Measurements from ENCODE around the gene XPO4.

XPO4 gene

GRCh38 chr13:20848944-20849343 lies 53.6 kb downstream of the XPO4 start:
- Histone ChIP-seq H3K9me3 (ENCODE audit: insufficient read depth, low read depth, low read length) (no peaks in the 10 kb centered on the region), H3K27ac (ENCODE audit: low read length) (no peak overlapping the region), H3K36me3 (ENCODE audit: insufficient read depth, low read depth, low read length) (peaks cover 3% of the 10 kb centered on the region; the same call in 1 of the 2 replicates), H3K4me1 (ENCODE audit: insufficient read depth, low read length) (0 out of 2 replicates have a peak, but pooled peaks cover 3% of the 10 kb centered on the region), H3K9ac (ENCODE audit: low read depth, low read length) (no peak overlapping the region), H3K27me3 (ENCODE audit: insufficient read depth, low read length) (no peaks in the 10 kb centered on the region), H3K4me3 (ENCODE audit: low read length) (no peak overlapping the region)

GRCh38 chr13:20848203-20848602 lies 54.3 kb downstream of the XPO4 start:
- H3K27me3 ChIP-seq (ENCODE audit: insufficient read depth, low read length): no peaks in the 10 kb centered on the region
- no peaks in the 10 kb centered on the region; the same call in 1 of the 2 replicates for H3K36me3 ChIP-seq (ENCODE audit: insufficient read depth, low read depth, low read length)
- H3K9me3 ChIP-seq (ENCODE audit: insufficient read depth, low read depth, low read length): no peaks in the 10 kb centered on the region
- no peak overlapping the region for H3K27ac ChIP-seq (ENCODE audit: low read length)
- no peak overlapping the region for H3K4me3 ChIP-seq (ENCODE audit: low read length)
- no peak overlapping the region for H3K9ac ChIP-seq (ENCODE audit: low read depth, low read length)
- 0 out of 2 replicates have a peak, but pooled peaks cover 3% of the 10 kb centered on the region for H3K4me1 ChIP-seq (ENCODE audit: insufficient read depth, low read length)

- no peak overlapping the region for H3K27ac ChIP-seq (ENCODE audit: low read length)
- H3K4me1 ChIP-seq (ENCODE audit: insufficient read depth, low read length): 0 out of 2 replicates have a peak, but pooled peaks cover 3% of the 10 kb centered on the region
- no peaks in the 10 kb centered on the region for H3K27me3 ChIP-seq (ENCODE audit: insufficient read depth, low read length)
- H3K4me3 ChIP-seq (ENCODE audit: low read length): no peak overlapping the region
- peaks cover 6% of the 10 kb centered on the region; the same call in 1 of the 2 replicates for H3K36me3 ChIP-seq (ENCODE audit: insufficient read depth, low read depth, low read length)
- no peak overlapping the region for H3K9ac ChIP-seq (ENCODE audit: low read depth, low read length)
- H3K9me3 ChIP-seq (ENCODE audit: insufficient read depth, low read depth, low read length): no peaks in the 10 kb centered on the region
Observed at GRCh38 chr13:20847296-20847695, 55.2 kb downstream of the XPO4 start.

- H3K9ac ChIP-seq (ENCODE audit: low read depth, low read length): no peak overlapping the region
- H3K27me3 ChIP-seq (ENCODE audit: insufficient read depth, low read length): no peaks in the 10 kb centered on the region
- H3K9me3 ChIP-seq (ENCODE audit: insufficient read depth, low read depth, low read length): no peaks in the 10 kb centered on the region
- H3K4me3 ChIP-seq (ENCODE audit: low read length): no peak overlapping the region
- H3K36me3 ChIP-seq (ENCODE audit: insufficient read depth, low read depth, low read length): peaks cover 39% of the 10 kb centered on the region; the same call in 1 of the 2 replicates
- no peaks in the 10 kb centered on the region for H3K4me1 ChIP-seq (ENCODE audit: insufficient read depth, low read length)
- H3K27ac ChIP-seq (ENCODE audit: low read length): no peak overlapping the region
Observed at GRCh38 chr13:20843166-20843565, 59.4 kb downstream of the XPO4 start.

GRCh38 chr13:20840568-20840967 lies 62.0 kb downstream of the XPO4 start:
- Histone ChIP-seq H3K9me3 (ENCODE audit: insufficient read depth, low read depth, low read length) (no peaks in the 10 kb centered on the region), H3K4me1 (ENCODE audit: insufficient read depth, low read length) (no peaks in the 10 kb centered on the region), H3K4me3 (ENCODE audit: low read length) (no peak overlapping the region), H3K27ac (ENCODE audit: low read length) (no peak overlapping the region), H3K9ac (ENCODE audit: low read depth, low read length) (no peak overlapping the region), H3K36me3 (ENCODE audit: insufficient read depth, low read depth, low read length) (peaks cover 65% of the 10 kb centered on the region), H3K27me3 (ENCODE audit: insufficient read depth, low read length) (no peaks in the 10 kb centered on the region)

GRCh38 chr13:20833900-20834679 lies 68.5 kb downstream of the XPO4 start:
- no peak overlapping the region for H3K4me3 ChIP-seq (ENCODE audit: low read length)
- peaks cover 50% of the 10 kb centered on the region for H3K36me3 ChIP-seq (ENCODE audit: insufficient read depth, low read depth, low read length)
- H3K9ac ChIP-seq (ENCODE audit: low read depth, low read length): no peak overlapping the region
- no peaks in the 10 kb centered on the region for H3K9me3 ChIP-seq (ENCODE audit: insufficient read depth, low read depth, low read length)
- no peaks in the 10 kb centered on the region for H3K4me1 ChIP-seq (ENCODE audit: insufficient read depth, low read length)
- no peaks in the 10 kb centered on the region for H3K27me3 ChIP-seq (ENCODE audit: insufficient read depth, low read length)
- H3K27ac ChIP-seq (ENCODE audit: low read length): no peak overlapping the region

- Histone ChIP-seq H3K27ac (ENCODE audit: low read length) (no peak overlapping the region), H3K9me3 (ENCODE audit: insufficient read depth, low read depth, low read length) (no peaks in the 10 kb centered on the region), H3K36me3 (ENCODE audit: insufficient read depth, low read depth, low read length) (peaks cover 41% of the 10 kb centered on the region), H3K4me3 (ENCODE audit: low read length) (no peak overlapping the region), H3K27me3 (ENCODE audit: insufficient read depth, low read length) (no peaks in the 10 kb centered on the region), H3K4me1 (ENCODE audit: insufficient read depth, low read length) (no peaks in the 10 kb centered on the region), H3K9ac (ENCODE audit: low read depth, low read length) (no peak overlapping the region)
Observed at GRCh38 chr13:20832861-20833260, 69.7 kb downstream of the XPO4 start.

- Histone ChIP-seq H3K27me3 (ENCODE audit: insufficient read depth, low read length) (no peaks in the 10 kb centered on the region), H3K4me3 (ENCODE audit: low read length) (no peak overlapping the region), H3K4me1 (ENCODE audit: insufficient read depth, low read length) (peaks cover 2% of the 10 kb centered on the region; the same call in 1 of the 2 replicates), H3K27ac (ENCODE audit: low read length) (no peak overlapping the region), H3K36me3 (ENCODE audit: insufficient read depth, low read depth, low read length) (peaks cover 34% of the 10 kb centered on the region), H3K9ac (ENCODE audit: low read depth, low read length) (no peak overlapping the region), H3K9me3 (ENCODE audit: insufficient read depth, low read depth, low read length) (no peaks in the 10 kb centered on the region)
Observed at GRCh38 chr13:20831933-20832332, 70.6 kb downstream of the XPO4 start.

- H3K27ac ChIP-seq (ENCODE audit: low read length): no peak overlapping the region
- no peak overlapping the region for H3K9ac ChIP-seq (ENCODE audit: low read depth, low read length)
- no peaks in the 10 kb centered on the region for H3K27me3 ChIP-seq (ENCODE audit: insufficient read depth, low read length)
- H3K9me3 ChIP-seq (ENCODE audit: insufficient read depth, low read depth, low read length): no peaks in the 10 kb centered on the region
- H3K4me3 ChIP-seq (ENCODE audit: low read length): no peak overlapping the region
- peaks cover 5% of the 10 kb centered on the region for H3K4me1 ChIP-seq (ENCODE audit: insufficient read depth, low read length)
- H3K36me3 ChIP-seq (ENCODE audit: insufficient read depth, low read depth, low read length): peaks cover 31% of the 10 kb centered on the region
Observed at GRCh38 chr13:20831254-20831653, 71.3 kb downstream of the XPO4 start.

- Histone ChIP-seq H3K9ac (ENCODE audit: low read depth, low read length) (no peak overlapping the region), H3K36me3 (ENCODE audit: insufficient read depth, low read depth, low read length) (peaks cover 16% of the 10 kb centered on the region), H3K9me3 (ENCODE audit: insufficient read depth, low read depth, low read length) (no peaks in the 10 kb centered on the region), H3K4me1 (ENCODE audit: insufficient read depth, low read length) (peaks cover 9% of the 10 kb centered on the region), H3K27ac (ENCODE audit: low read length) (no peak overlapping the region), H3K4me3 (ENCODE audit: low read length) (no peak overlapping the region), H3K27me3 (ENCODE audit: insufficient read depth, low read length) (no peaks in the 10 kb centered on the region)
Observed at GRCh38 chr13:20828539-20829364, 73.8 kb downstream of the XPO4 start.

- peaks cover 10% of the 10 kb centered on the region; the same call in 1 of the 2 replicates for H3K36me3 ChIP-seq (ENCODE audit: insufficient read depth, low read depth, low read length)
- no peaks in the 10 kb centered on the region for H3K9me3 ChIP-seq (ENCODE audit: insufficient read depth, low read depth, low read length)
- H3K27me3 ChIP-seq (ENCODE audit: insufficient read depth, low read length): no peaks in the 10 kb centered on the region
- H3K4me1 ChIP-seq (ENCODE audit: insufficient read depth, low read length): peaks cover 9% of the 10 kb centered on the region
- no peak overlapping the region for H3K9ac ChIP-seq (ENCODE audit: low read depth, low read length)
- no peak overlapping the region for H3K4me3 ChIP-seq (ENCODE audit: low read length)
- no peak overlapping the region for H3K27ac ChIP-seq (ENCODE audit: low read length)
Observed at GRCh38 chr13:20826843-20827560, 75.5 kb downstream of the XPO4 start.
